ENCODE measurements around the gene LRRC1.

The LRRC1 gene

GRCh38 chr6:53793318-53794136 is 1.3 kb upstream of the LRRC1 start (continued):
- TF ChIP-seq ZBTB26 (tag by site-specific recombination; optimal IDR thresholded peaks at IDR 0.05) (no peak), ZFP69B (tag by site-specific recombination; IDR thresholded peaks at IDR 0.05) (peak; percentile 20; the same call in 1 of the 2 replicates), ZNF48 (tag by site-specific recombination; IDR thresholded peaks at IDR 0.05) (no peak), ZNF514 (tag by site-specific recombination; IDR thresholded peaks at IDR 0.05) (no peak), ZNF23 (tag by site-specific recombination; IDR thresholded peaks at IDR 0.05; ENCODE audit: borderline replicate concordance) (no peak), HOXA7 (CRISPR knock-in tag; IDR thresholded peaks at IDR 0.05; ENCODE audit: borderline replicate concordance) (no peak), KLF9 (tag by site-specific recombination; IDR thresholded peaks at IDR 0.05; ENCODE audit: low read depth) (0 out of 2 replicates have a peak, but pooled peaks have one; percentile 16), ZNF558 (tag by site-specific recombination; IDR thresholded peaks at IDR 0.05) (0 out of 2 replicates have a peak, but pooled peaks have one; percentile 24), ZNF548 (tag by site-specific recombination; IDR thresholded peaks at IDR 0.05) (no peak), ZSCAN16 (tag by site-specific recombination; IDR thresholded peaks at IDR 0.05) (no peak), ZNF184 (tag by site-specific recombination; IDR thresholded peaks at IDR 0.05) (no peak), ZNF112 (tag by site-specific recombination; IDR thresholded peaks at IDR 0.05) (no peak), OVOL3 (tag by site-specific recombination; IDR thresholded peaks at IDR 0.05) (no peak), ZNF664 (tag by site-specific recombination; IDR thresholded peaks at IDR 0.05) (no peak), ZNF621 (tag by site-specific recombination; IDR thresholded peaks at IDR 0.05) (no peak), ZNF248 (tag by site-specific recombination; IDR thresholded peaks at IDR 0.05) (no peak), SALL2 (tag by site-specific recombination; IDR thresholded peaks at IDR 0.05; ENCODE audit: borderline replicate concordance) (no peak), ZNF19 (tag by site-specific recombination; IDR thresholded peaks at IDR 0.05; ENCODE audit: low read depth) (no peak), ZNF214 (tag by site-specific recombination; IDR thresholded peaks at IDR 0.05; ENCODE audit: borderline replicate concordance) (no peak), PRDM2 (tag by site-specific recombination; IDR thresholded peaks at IDR 0.05; ENCODE audit: borderline replicate concordance) (no peak), ZNF76 (tag by site-specific recombination; IDR thresholded peaks at IDR 0.05; ENCODE audit: borderline replicate concordance, low read depth) (peak; percentile 75; the same call in 1 of the 2 replicates), OSR2 (tag by site-specific recombination; IDR thresholded peaks at IDR 0.05) (no peak), ZNF677 (tag by site-specific recombination; IDR thresholded peaks at IDR 0.05) (no peak), SP2 (tag by site-specific recombination; IDR thresholded peaks at IDR 0.05) (peak; percentile 44), ZNF837 (tag by site-specific recombination; IDR thresholded peaks at IDR 0.05) (no peak), ZNF148 (tag by site-specific recombination; IDR thresholded peaks at IDR 0.05; ENCODE audit: borderline replicate concordance) (no peak), ZNF202 (tag by site-specific recombination; IDR thresholded peaks at IDR 0.05; ENCODE audit: borderline replicate concordance) (no peak), ZNF24 (tag by site-specific recombination; IDR thresholded peaks at IDR 0.05) (no peak), YY2 (tag by site-specific recombination; IDR thresholded peaks at IDR 0.05) (no peak)

Data from HEK293 (cell line).